K562 (cell line): ENCODE results near the gene RGMA. TPM values are rescaled to one million over a fixed set of nuclear protein-coding genes. Genes with fewer than 3 reads are reported as not detected.

Experiments
- ATAC-seq: fragments of 200-7000 bp; cut with Tn5 transposase; 3 replicates; pipeline ENCODE4 v1.9.1; 2020; ENCODE audit warnings: moderate library complexity
- BruUV-seq: library from RNA; stranded (reverse); fragments of 400-500 nt; replicated peaks from 2 replicates; lab custom pipeline; 2021; lab: Mats Ljungman, UMichigan
- CTCF ChIA-PET: fragments of 300-600 bp; formaldehyde crosslinking; extraction: SDS; loops from one replicate; lab custom pipeline; 2021; ENCODE audit warnings: low intra/inter-chr PET ratio; lab: Yijun Ruan, JAX
- POLR2A ChIA-PET: fragments of 300-600, 350-650 bp; sonication (Branson Sonifier 250); formaldehyde crosslinking; extraction: SDS; loops from one replicate; lab custom pipeline; 2021; ENCODE audit warnings: antibody characterized with exemption, inconsistent platforms; lab: Yijun Ruan, JAX
- DNase-seq, 4 experiments: peaks; one replicate each; pipeline versions ENCODE4 v3.0.0 to v3.0.0-alpha.2; 2011 to 2018; ENCODE audit warnings: low spot score in 3 of 4, mixed read lengths in 3 of 4; ENCODE audit errors: extremely low read depth in 1 of 4
- FAIRE-seq: peaks from 2 replicates; lab custom pipeline; 2011; peaks lifted over from hg19 to GRCh38; lab: Jason Lieb, UNC
- H2AFZ ChIP-seq: 2 replicates; pipeline ENCODE4 v1.6.0; 2011; ENCODE audit warnings: low read depth, low read length, control low read depth, inconsistent platforms
- H3K27ac ChIP-seq: fragments of 200-600 bp; 3 replicates; pipeline ENCODE4 v1.8.0; 2011; ENCODE audit warnings: low read depth, mild to moderate bottlenecking, control low read depth, inconsistent platforms, low read length, moderate library complexity, mixed read lengths; ENCODE audit errors: extremely low read depth
- H3K27me3 ChIP-seq, 2 experiments: fragments of 300-600 bp in 1 of 2; 2 replicates in 1 of 2; 3 replicates in 1 of 2; pipeline versions ENCODE4 v1.6.0 to v1.8.0; 2011; ENCODE audit warnings: inconsistent platforms in 2 of 2, low read length in 2 of 2, mild to moderate bottlenecking in 1 of 2, mixed read lengths in 1 of 2, moderate library complexity in 1 of 2; ENCODE audit not compliant: control insufficient read depth in 2 of 2, insufficient read depth in 2 of 2
- H3K36me3 ChIP-seq: fragments of 300-600 bp; 3 replicates; pipeline ENCODE4 v1.8.0; 2011; ENCODE audit warnings: mild to moderate bottlenecking, low read length, inconsistent platforms; ENCODE audit not compliant: control insufficient read depth, insufficient read depth
- H3K4me1 ChIP-seq, 2 experiments: fragments of 200-600 bp in 1 of 2; replicated peaks in 1 of 2; 2 replicates in 1 of 2; 3 replicates in 1 of 2; pipeline versions ENCODE4 v1.5.1 to v1.8.0; 2011; ENCODE audit warnings: inconsistent platforms in 2 of 2, low read length in 2 of 2, mild to moderate bottlenecking in 1 of 2, mixed read lengths in 1 of 2, moderate library complexity in 1 of 2; ENCODE audit not compliant: control insufficient read depth in 2 of 2, insufficient read depth in 2 of 2
- H3K4me2 ChIP-seq: 2 replicates; pipeline ENCODE4 v1.6.1; 2011; ENCODE audit warnings: low read length, control low read depth, inconsistent platforms, mixed read lengths; ENCODE audit not compliant: insufficient read depth
- H3K4me3 ChIP-seq: fragments of 200-600 bp; sonication (generic), shearing (Covaris generic); 2 replicates; pipeline ENCODE4 v1.5.1; 2016; ENCODE audit warnings: control low read depth, inconsistent platforms
- H3K79me2 ChIP-seq: fragments of 200-600 bp; 3 replicates; pipeline ENCODE4 v1.8.0; 2011; ENCODE audit warnings: low read length, inconsistent platforms; ENCODE audit not compliant: control insufficient read depth, insufficient read depth
- H3K9ac ChIP-seq, 2 experiments: 2 replicates each; pipeline versions ENCODE4 v1.6.0 to v1.6.1; 2011; ENCODE audit warnings: low read depth in 2 of 2, low read length in 2 of 2, control low read depth in 1 of 2, inconsistent platforms in 1 of 2, mild to moderate bottlenecking in 1 of 2, mixed read lengths in 1 of 2; ENCODE audit not compliant: insufficient read depth in 1 of 2
- H3K9me1 ChIP-seq: one replicate; pipeline ENCODE4 v1.6.0; 2011; ENCODE audit warnings: inconsistent platforms, mild to moderate bottlenecking, low read length, moderate library complexity; ENCODE audit not compliant: control insufficient read depth, insufficient read depth
- H3K9me3 ChIP-seq: replicated peaks from 2 replicates; pipeline ENCODE4 v1.5.1; 2011; ENCODE audit warnings: low read depth, low read length, inconsistent platforms; ENCODE audit not compliant: control insufficient read depth, insufficient read depth
- H4K20me1 ChIP-seq: replicated peaks from 2 replicates; pipeline ENCODE4 v1.6.1; 2011; ENCODE audit warnings: low read length, inconsistent platforms, mixed read lengths; ENCODE audit not compliant: control insufficient read depth, insufficient read depth
- CAMTA2 ChIP-seq: fragments of 250-450 bp; sonication (Bioruptor Pico); conservative IDR thresholded peaks from 2 replicates; pipeline ENCODE4 v1.5.1; 2022
- NR4A1 ChIP-seq, 2 experiments: fragments of 250-450 bp in 1 of 2; fragments of 450-650 bp in 1 of 2; sonication (Bioruptor Pico) in 1 of 2; IDR thresholded peaks; 2 replicates each; pipeline versions ENCODE4 v1.4.0 to v1.6.1; 2016 to 2020; ENCODE audit warnings: mild to moderate bottlenecking in 2 of 2, missing compliant biosample characterization in 1 of 2, missing genetic modification characterization in 1 of 2, moderate library complexity in 1 of 2
- WGBS: fragments of 100-300 bp; shearing (Covaris generic); methylation state at CpG from one replicate; pipeline ENCODE4 v1.1.6; 2016; ENCODE audit warnings: low coverage, mixed read lengths; ENCODE audit not compliant: insufficient coverage; ENCODE audit errors: missing lambda C conversion rate; 5-methylcytosine and 5-hydroxymethylcytosine counted together
- in situ Hi-C: fragments of 300-500 bp; cut with MboI; formaldehyde crosslinking; loops from 4 replicates; pipeline ENCODE4 v1.15.0; 2018; ENCODE audit warnings: inconsistent platforms, mixed read lengths
- intact Hi-C: fragments of 100-400 bp; cut with micrococcal nuclease; formaldehyde crosslinking; loops from 2 replicates; pipeline ENCODE4 v1.14.2; 2022
- polyA plus RNA-seq, 8 experiments: library from polyadenylated mRNA; depleted of rRNA in 4 of 8; stranded (reverse) in 5 of 8; unstranded in 3 of 8; fragments of >200 nt; fragmentation: Nextera tagmentation in 2 of 8; fragmentation: Illumina TruSeq in 1 of 8; extraction: Ambion mirVana in 2 of 8; extraction: Trizol in 1 of 8; gene quantifications; 2 replicates each; pipeline versions ENCODE4 v1.2.1 to v1.2.3, GENCODE V29; 2011 to 2014; ENCODE audit warnings: inconsistent platforms in 1 of 8, missing spikeins in 1 of 8
- total RNA-seq, 7 experiments: library from RNA; depleted of rRNA in 6 of 7; stranded (reverse); fragments of >200 nt in 6 of 7; fragmentation: Illumina TruSeq in 2 of 7; extraction: Trizol in 2 of 7; gene quantifications; 2 replicates each; pipeline versions ENCODE4 v1.2.1 to v1.2.3, GENCODE V29; 2011 to 2021; ENCODE audit warnings: low replicate concordance in 1 of 7
- TF ChIP-seq, protein P1 (sequence below): sonication (generic); formaldehyde crosslinking; IDR thresholded peaks from 2 replicates; pipeline ENCODE4 v1.8.0; 2022; ENCODE audit warnings: missing genetic modification reagents, mild to moderate bottlenecking, moderate library complexity, borderline replicate concordance

The RGMA gene
- total and polyA plus RNA-seq, 9 of the 15 experiments (the other 6 are each of a cell fraction or from before 2014, with no cell fraction given) = 0.03 to 0.05 (median 0.03) TPM; not detected in 6

DNA sequence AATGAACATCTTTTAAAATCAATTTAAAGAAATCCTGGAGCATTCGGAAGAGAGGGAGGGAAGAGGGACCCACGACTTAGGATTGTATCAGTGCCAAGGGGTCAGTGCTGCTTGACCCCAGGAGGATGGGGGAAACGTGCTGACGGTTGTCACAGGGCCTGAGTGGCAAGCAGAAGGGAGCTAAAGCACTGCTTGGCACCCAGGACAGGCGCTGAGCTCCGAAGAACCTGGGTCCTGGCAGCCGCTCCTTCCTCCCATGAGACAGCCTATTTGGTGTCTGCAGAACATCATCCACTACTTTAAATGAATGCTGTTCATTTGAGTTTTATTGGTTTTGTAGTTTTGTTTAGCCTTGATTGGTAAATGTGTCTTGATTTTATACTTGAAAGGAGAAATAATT lies 54.5 kb downstream of the RGMA start:
- H3K9me1 ChIP-seq = peaks cover 5% of the 10 kb centered on the region
- H3K36me3 ChIP-seq = no peaks in the 10 kb centered on the region
- DNase-seq = no peak
- no peaks in the 10 kb centered on the region; the same call in 1 of the 2 replicates for H4K20me1 ChIP-seq
- H3K4me3 ChIP-seq = no peak overlapping the region
- WGBS = 36% methylated on average over 7 of the region's 7 CpGs
- in situ Hi-C loops = loop anchor here (25.0 kb wide), 1 partner anchor 1278 kb away; no protein-coding TSS in a partner anchor
- H3K9me3 ChIP-seq = no peaks in the 10 kb centered on the region
- no peak for ATAC-seq
- no peak overlapping the region for H3K4me2 ChIP-seq
- no peak for FAIRE-seq
- intact Hi-C loops = loop anchor here (10.0 kb wide), 1 partner anchor 240 kb away; no protein-coding TSS in a partner anchor
- ChIA-PET CTCF (no interaction called here), POLR2A (interaction anchor here (0.6 to 0.8 kb wide), 2 partner anchors 8 to 21 kb away, joined by 3 to 4 read pairs; no protein-coding TSS in a partner anchor)
- peaks cover 10 to 35% of the 10 kb centered on the region in 2 experiments; a peak in 4 of 5 replicates for H3K4me1 ChIP-seq
- peak overlapping the region in 1 of 2 experiments; percentile 20; a peak in 1 of 4 replicates for H3K9ac ChIP-seq
- no peak overlapping the region for H2AFZ ChIP-seq
- H3K79me2 ChIP-seq = no peaks in the 10 kb centered on the region
- no peak for TF ChIP-seq CAMTA2 (CRISPR knock-in tag)
- no peak for TF ChIP-seq NR4A1 (CRISPR knock-in tag; IDR thresholded peaks at IDR 0.05)
- no peak for TF ChIP-seq NR4A1 (tag; IDR thresholded peaks at IDR 0.05)
- TF ChIP-seq, protein P1, sequence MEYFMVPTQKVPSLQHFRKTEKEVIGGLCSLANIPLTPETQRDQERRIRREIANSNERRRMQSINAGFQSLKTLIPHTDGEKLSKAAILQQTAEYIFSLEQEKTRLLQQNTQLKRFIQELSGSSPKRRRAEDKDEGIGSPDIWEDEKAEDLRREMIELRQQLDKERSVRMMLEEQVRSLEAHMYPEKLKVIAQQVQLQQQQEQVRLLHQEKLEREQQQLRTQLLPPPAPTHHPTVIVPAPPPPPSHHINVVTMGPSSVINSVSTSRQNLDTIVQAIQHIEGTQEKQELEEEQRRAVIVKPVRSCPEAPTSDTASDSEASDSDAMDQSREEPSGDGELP (CRISPR knock-in tag) = no peak
- H3K27me3 ChIP-seq = peaks cover 4 to 21% of the 10 kb centered on the region in 2 experiments; a peak in 4 of 5 replicates
- BruUV-seq = no TSS peak
- H3K27ac ChIP-seq = no peak overlapping the region
